ENCODE results near the gene SORCS1. TPM values are rescaled to one million over a fixed set of nuclear protein-coding genes. Genes with fewer than 3 reads are reported as not detected.

SORCS1 gene
- total RNA-seq, 1 experiment from 2014 or later: not detected

GRCh38 chr10:107160866-107161265 is 3.6 kb downstream of the SORCS1 start:
- CTCF ChIA-PET: no interaction called here
- Histone ChIP-seq H4K20me1 (ENCODE audit: insufficient read depth) (no peaks in the 10 kb centered on the region), H3K4me3 (no peak overlapping the region), H3K36me3 (ENCODE audit: low read depth) (no peaks in the 10 kb centered on the region), H3K27me3 (ENCODE audit: insufficient read depth, low read depth) (no peaks in the 10 kb centered on the region), H3K4me2 (no peak overlapping the region), H3K4me1 (replicated peaks; ENCODE audit: insufficient read depth) (no peaks in the 10 kb centered on the region), H3K27ac (no peak overlapping the region), H3K9me3 (ENCODE audit: insufficient read depth, low read depth) (no peaks in the 10 kb centered on the region), H3F3A (ENCODE audit: insufficient read depth, low read depth) (no peaks in the 10 kb centered on the region), H3K79me2 (ENCODE audit: low read depth) (no peaks in the 10 kb centered on the region), H2AFZ (no peak overlapping the region), H3K9me2 (ENCODE audit: insufficient read depth) (no peaks in the 10 kb centered on the region)
- BruUV-seq (replicated peaks): no TSS peak
- DNase-seq: no peak
- TF ChIP-seq EZH2 (IDR thresholded peaks at IDR 0.05; ENCODE audit: low read depth) (no peak), CTCF (conservative IDR thresholded peaks at IDR 0.05) (no peak)
- POLR2A ChIA-PET (ENCODE audit: unreplicated experiment): no interaction called here
- intact Hi-C loops (cut with micrococcal nuclease; ENCODE audit: unreplicated experiment): no loop called here

- BruUV-seq (replicated peaks): no TSS peak
- Histone ChIP-seq H3K4me3 (no peak overlapping the region), H3K4me2 (no peak overlapping the region), H4K20me1 (ENCODE audit: insufficient read depth) (no peaks in the 10 kb centered on the region), H3K9me3 (ENCODE audit: insufficient read depth, low read depth) (no peaks in the 10 kb centered on the region), H3K27me3 (ENCODE audit: insufficient read depth, low read depth) (no peaks in the 10 kb centered on the region), H3K4me1 (replicated peaks; ENCODE audit: insufficient read depth) (no peaks in the 10 kb centered on the region), H3K36me3 (ENCODE audit: low read depth) (no peaks in the 10 kb centered on the region), H3K27ac (no peak overlapping the region), H2AFZ (no peak overlapping the region), H3K9me2 (ENCODE audit: insufficient read depth) (no peaks in the 10 kb centered on the region), H3F3A (ENCODE audit: insufficient read depth, low read depth) (no peaks in the 10 kb centered on the region), H3K79me2 (ENCODE audit: low read depth) (no peaks in the 10 kb centered on the region)
- intact Hi-C loops (cut with micrococcal nuclease; ENCODE audit: unreplicated experiment): no loop called here
- no peak for TF ChIP-seq CTCF (conservative IDR thresholded peaks at IDR 0.05)
- TF ChIP-seq EZH2 (IDR thresholded peaks at IDR 0.05; ENCODE audit: low read depth): no peak
- ChIA-PET POLR2A (ENCODE audit: unreplicated experiment) (no interaction called here), CTCF (no interaction called here)
- DNase-seq: no peak
Observed at GRCh38 chr10:107159871-107160270, 4.6 kb downstream of the SORCS1 start.

- no peaks in the 10 kb centered on the region for H3K4me1 ChIP-seq (replicated peaks; ENCODE audit: insufficient read depth)
- H3K9me3 ChIP-seq (ENCODE audit: insufficient read depth, low read depth): no peaks in the 10 kb centered on the region
- no peaks in the 10 kb centered on the region for H3F3A ChIP-seq (ENCODE audit: insufficient read depth, low read depth)
- intact Hi-C loops (cut with micrococcal nuclease; ENCODE audit: unreplicated experiment): no loop called here
- ChIA-PET POLR2A (ENCODE audit: unreplicated experiment) (no interaction called here), CTCF (no interaction called here)
- no peak overlapping the region for H3K27ac ChIP-seq
- no peaks in the 10 kb centered on the region for H3K27me3 ChIP-seq (ENCODE audit: insufficient read depth, low read depth)
- no peaks in the 10 kb centered on the region for H3K36me3 ChIP-seq (ENCODE audit: low read depth)
- no peaks in the 10 kb centered on the region for H3K79me2 ChIP-seq (ENCODE audit: low read depth)
- H4K20me1 ChIP-seq (ENCODE audit: insufficient read depth): no peaks in the 10 kb centered on the region
- H3K4me3 ChIP-seq: no peak overlapping the region
- no peak for DNase-seq
- BruUV-seq (replicated peaks): no TSS peak
- TF ChIP-seq CTCF (conservative IDR thresholded peaks at IDR 0.05): no peak
- TF ChIP-seq EZH2 (IDR thresholded peaks at IDR 0.05; ENCODE audit: low read depth): no peak
- H2AFZ ChIP-seq: no peak overlapping the region
- H3K4me2 ChIP-seq: no peak overlapping the region
- H3K9me2 ChIP-seq (ENCODE audit: insufficient read depth): no peaks in the 10 kb centered on the region
Observed at GRCh38 chr10:107157071-107157470, 7.4 kb downstream of the SORCS1 start.

All from PC-9 (cell line).